HG03558 (cell line): Measurements from ENCODE around the gene CATSPERZ.

Experiments
- ATAC-seq: cut with Tn5 transposase; IDR thresholded peaks from one replicate; pipeline ENCODE4 v1.9.1; 2021; ENCODE audit warnings: moderate number of reproducible peaks; ENCODE audit not compliant: unreplicated experiment; ENCODE audit errors: extremely low read depth

The CATSPERZ gene

GRCh38 chr11:64299847-64300648, at the start of gene CATSPERZ:
Gene CATSPERZ (plus strand): TSS chr11:64300358. CDS start chr11:64300411, 53 bp downstream.
- no peak for ATAC-seq

GRCh38 chr11:64250415-64251015, 49.6 kb upstream of the CATSPERZ start:
- ATAC-seq: no peak

- no peak for ATAC-seq
These were observed 49.0 kb upstream of the CATSPERZ start, which contains the start of gene PLCB3 for GRCh38 chr11:64251016-64251752. Gene PLCB3 (plus strand): TSS chr11:64251530. CDS start chr11:64251650, 120 bp downstream.

GRCh38 chr11:64251753-64252002, 48.5 kb upstream of the CATSPERZ start:
- no peak for ATAC-seq

- ATAC-seq: no peak
These were observed 47.9 kb upstream of the CATSPERZ start for GRCh38 chr11:64252003-64252872.

- ATAC-seq: no peak
These were observed 47.1 kb upstream of the CATSPERZ start for GRCh38 chr11:64253043-64253442.

GRCh38 chr11:64253481-64253880, 46.7 kb upstream of the CATSPERZ start:
- ATAC-seq: no peak

- no peak for ATAC-seq
These were observed 45.8 kb upstream of the CATSPERZ start for GRCh38 chr11:64254326-64254725.

GRCh38 chr11:64255135-64256128, 44.7 kb upstream of the CATSPERZ start:
- no peak for ATAC-seq

GRCh38 chr11:64256300-64256699, 43.9 kb upstream of the CATSPERZ start:
- no peak for ATAC-seq

GRCh38 chr11:64258356-64258755, 41.8 kb upstream of the CATSPERZ start:
- ATAC-seq: no peak

GRCh38 chr11:64258946-64259532, 41.1 kb upstream of the CATSPERZ start:
- ATAC-seq: no peak

GRCh38 chr11:64259533-64260067, 40.6 kb upstream of the CATSPERZ start:
- no peak for ATAC-seq

GRCh38 chr11:64260147-64260708, 39.9 kb upstream of the CATSPERZ start:
- no peak for ATAC-seq

GRCh38 chr11:64261556-64262080, 38.5 kb upstream of the CATSPERZ start:
- no peak for ATAC-seq

GRCh38 chr11:64262271-64263002, 37.7 kb upstream of the CATSPERZ start:
- no peak for ATAC-seq
